ENCODE data around the gene ZMIZ1. TPM values are rescaled to one million over a fixed set of nuclear protein-coding genes. Genes with fewer than 3 reads are reported as not detected.

Gene ZMIZ1
- total and polyA plus RNA-seq, 4 donors, result 3.9 to 19.1 (median 9.8) TPM

DNA sequence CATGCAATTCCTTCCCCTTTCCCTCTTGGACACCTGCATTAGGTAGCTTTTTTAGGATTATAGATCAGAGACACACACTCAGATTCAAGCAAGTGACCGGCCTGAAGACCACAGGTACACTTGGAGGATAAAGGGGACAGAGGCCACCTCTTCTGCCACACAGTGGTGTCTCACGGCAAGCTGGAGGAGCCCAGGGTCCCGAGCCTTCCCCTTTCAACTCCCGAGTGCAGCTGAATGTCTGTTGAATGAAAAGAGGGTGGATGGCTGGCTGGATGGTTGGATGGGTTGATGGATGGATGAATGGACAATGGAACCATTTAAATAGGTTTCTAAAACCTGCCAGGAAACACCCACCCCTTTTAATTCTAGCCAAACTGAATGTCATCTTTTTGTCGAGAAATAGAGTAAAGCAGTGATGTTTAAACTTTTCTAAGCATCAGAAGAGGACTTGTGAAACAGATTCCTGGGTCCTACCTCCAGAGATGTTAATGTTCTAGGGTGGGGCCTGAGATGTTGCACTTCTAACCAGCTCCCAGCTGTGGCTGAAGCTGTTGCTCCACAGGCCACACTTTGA, 49.2 kb upstream of the ZMIZ1 start:
- no peak overlapping the region for H3K4me3 ChIP-seq (ENCODE audit: low read depth in 1 of 3, low read length in 3 of 3)
- H3K27me3 ChIP-seq (ENCODE audit: control insufficient read depth in 4 of 4, insufficient read depth in 4 of 4, low read length in 3 of 4), result no peaks in the 10 kb centered on the region
- H3K9ac ChIP-seq (ENCODE audit: low read depth in 1 of 2, low read length in 2 of 2), result no peak overlapping the region
- WGBS, result 92% methylated on average over 5 of the region's 5 CpGs
- H3K9me3 ChIP-seq (ENCODE audit: control insufficient read depth in 4 of 4, low read length in 3 of 4), result no peaks in the 10 kb centered on the region
- H3K4me1 ChIP-seq (ENCODE audit: control insufficient read depth in 4 of 4, insufficient read depth in 4 of 4, low read length in 3 of 4), result peaks cover 19 to 55% (median 45%) of the 10 kb centered on the region in 4 donors
- no peaks in the 10 kb centered on the region for H3K36me3 ChIP-seq (ENCODE audit: control insufficient read depth in 4 of 4, insufficient read depth in 3 of 4, low read depth in 1 of 4, low read length in 3 of 4)
- H3K27ac ChIP-seq (ENCODE audit: low read depth in 1 of 2, low read length in 2 of 2), result peak overlapping the region; percentile 6 to 73
- TF ChIP-seq EGR1 (IDR thresholded peaks at IDR 0.05; ENCODE audit: low read depth in 2 of 2) (no peak), SP1 (IDR thresholded peaks at IDR 0.05) (no peak), NR2F2 (IDR thresholded peaks at IDR 0.05) (no peak), HNF4A (conservative IDR thresholded peaks at IDR 0.05) (no peak), RXRA (IDR thresholded peaks at IDR 0.05) (no peak), RAD21 (IDR thresholded peaks at IDR 0.05) (no peak), YY1 (IDR thresholded peaks at IDR 0.05) (no peak), GABPA (IDR thresholded peaks at IDR 0.05 in 1 of 2, conservative IDR thresholded peaks at IDR 0.05 in 1 of 2) (no peak), FOXA2 (IDR thresholded peaks at IDR 0.05) (no peak)
- TF ChIP-seq, protein P1, sequence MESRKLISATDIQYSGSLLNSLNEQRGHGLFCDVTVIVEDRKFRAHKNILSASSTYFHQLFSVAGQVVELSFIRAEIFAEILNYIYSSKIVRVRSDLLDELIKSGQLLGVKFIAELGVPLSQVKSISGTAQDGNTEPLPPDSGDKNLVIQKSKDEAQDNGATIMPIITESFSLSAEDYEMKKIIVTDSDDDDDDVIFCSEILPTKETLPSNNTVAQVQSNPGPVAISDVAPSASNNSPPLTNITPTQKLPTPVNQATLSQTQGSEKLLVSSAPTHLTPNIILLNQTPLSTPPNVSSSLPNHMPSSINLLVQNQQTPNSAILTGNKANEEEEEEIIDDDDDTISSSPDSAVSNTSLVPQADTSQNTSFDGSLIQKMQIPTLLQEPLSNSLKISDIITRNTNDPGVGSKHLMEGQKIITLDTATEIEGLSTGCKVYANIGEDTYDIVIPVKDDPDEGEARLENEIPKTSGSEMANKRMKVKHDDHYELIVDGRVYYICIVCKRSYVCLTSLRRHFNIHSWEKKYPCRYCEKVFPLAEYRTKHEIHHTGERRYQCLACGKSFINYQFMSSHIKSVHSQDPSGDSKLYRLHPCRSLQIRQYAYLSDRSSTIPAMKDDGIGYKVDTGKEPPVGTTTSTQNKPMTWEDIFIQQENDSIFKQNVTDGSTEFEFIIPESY (IDR thresholded peaks at IDR 0.05), result no peak
- TF ChIP-seq, protein P2, sequence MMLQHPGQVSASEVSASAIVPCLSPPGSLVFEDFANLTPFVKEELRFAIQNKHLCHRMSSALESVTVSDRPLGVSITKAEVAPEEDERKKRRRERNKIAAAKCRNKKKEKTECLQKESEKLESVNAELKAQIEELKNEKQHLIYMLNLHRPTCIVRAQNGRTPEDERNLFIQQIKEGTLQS (IDR thresholded peaks at IDR 0.05), result no peak
- no peak for DNase-seq (ENCODE audit: low spot score)

DNA sequence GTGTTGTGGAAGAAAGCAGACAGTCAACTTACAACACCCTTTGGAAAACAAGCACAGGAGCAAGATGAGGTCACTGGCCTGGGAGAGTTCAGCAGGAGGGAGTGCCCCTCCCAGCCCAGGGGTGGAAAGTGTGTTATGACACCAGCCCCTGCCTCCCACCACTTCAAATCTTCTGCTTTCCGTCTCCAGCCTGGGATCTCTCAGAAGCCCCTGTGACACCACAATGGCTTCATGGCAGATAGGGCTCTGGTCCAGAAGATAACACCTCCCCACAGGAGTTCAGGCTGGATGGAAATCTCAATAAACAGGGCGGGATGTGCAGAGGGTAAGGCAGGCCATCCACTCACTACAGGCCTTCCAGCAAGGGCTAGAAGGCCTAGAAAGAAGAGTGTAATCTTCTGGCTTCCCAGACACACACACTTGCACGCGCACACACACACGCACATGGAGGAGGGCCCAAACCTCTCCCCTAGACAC, 48.7 kb upstream of the ZMIZ1 start:
- 79% methylated on average over 5 of the region's 5 CpGs for WGBS

More for the DNA sequence above, 48.7 kb upstream of the ZMIZ1 start:
- TF ChIP-seq RAD21 (IDR thresholded peaks at IDR 0.05) (peak in 1 of 2 donors; percentile 43), YY1 (IDR thresholded peaks at IDR 0.05) (no peak), NR2F2 (IDR thresholded peaks at IDR 0.05) (no peak), FOXA2 (IDR thresholded peaks at IDR 0.05) (no peak), HNF4A (conservative IDR thresholded peaks at IDR 0.05) (peak; percentile 38 to 56), EGR1 (IDR thresholded peaks at IDR 0.05; ENCODE audit: low read depth in 2 of 2) (no peak), SP1 (IDR thresholded peaks at IDR 0.05) (peak; percentile 34), GABPA (IDR thresholded peaks at IDR 0.05 in 1 of 2, conservative IDR thresholded peaks at IDR 0.05 in 1 of 2) (no peak), JUND (IDR thresholded peaks at IDR 0.05) (peak in 1 of 2 donors; percentile 64), TAF1 (conservative IDR thresholded peaks at IDR 0.05) (no peak), HNF4G (IDR thresholded peaks at IDR 0.05) (no peak), RXRA (IDR thresholded peaks at IDR 0.05) (peak; percentile 92 to 93), FOXA1 (IDR thresholded peaks at IDR 0.05) (no peak)
- TF ChIP-seq, protein P1 (IDR thresholded peaks at IDR 0.05), result no peak
- TF ChIP-seq, protein P3, sequence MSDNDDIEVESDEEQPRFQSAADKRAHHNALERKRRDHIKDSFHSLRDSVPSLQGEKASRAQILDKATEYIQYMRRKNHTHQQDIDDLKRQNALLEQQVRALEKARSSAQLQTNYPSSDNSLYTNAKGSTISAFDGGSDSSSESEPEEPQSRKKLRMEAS (IDR thresholded peaks at IDR 0.05), result no peak
- TF ChIP-seq, protein P4, sequence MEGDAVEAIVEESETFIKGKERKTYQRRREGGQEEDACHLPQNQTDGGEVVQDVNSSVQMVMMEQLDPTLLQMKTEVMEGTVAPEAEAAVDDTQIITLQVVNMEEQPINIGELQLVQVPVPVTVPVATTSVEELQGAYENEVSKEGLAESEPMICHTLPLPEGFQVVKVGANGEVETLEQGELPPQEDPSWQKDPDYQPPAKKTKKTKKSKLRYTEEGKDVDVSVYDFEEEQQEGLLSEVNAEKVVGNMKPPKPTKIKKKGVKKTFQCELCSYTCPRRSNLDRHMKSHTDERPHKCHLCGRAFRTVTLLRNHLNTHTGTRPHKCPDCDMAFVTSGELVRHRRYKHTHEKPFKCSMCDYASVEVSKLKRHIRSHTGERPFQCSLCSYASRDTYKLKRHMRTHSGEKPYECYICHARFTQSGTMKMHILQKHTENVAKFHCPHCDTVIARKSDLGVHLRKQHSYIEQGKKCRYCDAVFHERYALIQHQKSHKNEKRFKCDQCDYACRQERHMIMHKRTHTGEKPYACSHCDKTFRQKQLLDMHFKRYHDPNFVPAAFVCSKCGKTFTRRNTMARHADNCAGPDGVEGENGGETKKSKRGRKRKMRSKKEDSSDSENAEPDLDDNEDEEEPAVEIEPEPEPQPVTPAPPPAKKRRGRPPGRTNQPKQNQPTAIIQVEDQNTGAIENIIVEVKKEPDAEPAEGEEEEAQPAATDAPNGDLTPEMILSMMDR (IDR thresholded peaks at IDR 0.05; ENCODE audit: low read depth, low read length, missing input control), result no peak
- TF ChIP-seq, protein P5, sequence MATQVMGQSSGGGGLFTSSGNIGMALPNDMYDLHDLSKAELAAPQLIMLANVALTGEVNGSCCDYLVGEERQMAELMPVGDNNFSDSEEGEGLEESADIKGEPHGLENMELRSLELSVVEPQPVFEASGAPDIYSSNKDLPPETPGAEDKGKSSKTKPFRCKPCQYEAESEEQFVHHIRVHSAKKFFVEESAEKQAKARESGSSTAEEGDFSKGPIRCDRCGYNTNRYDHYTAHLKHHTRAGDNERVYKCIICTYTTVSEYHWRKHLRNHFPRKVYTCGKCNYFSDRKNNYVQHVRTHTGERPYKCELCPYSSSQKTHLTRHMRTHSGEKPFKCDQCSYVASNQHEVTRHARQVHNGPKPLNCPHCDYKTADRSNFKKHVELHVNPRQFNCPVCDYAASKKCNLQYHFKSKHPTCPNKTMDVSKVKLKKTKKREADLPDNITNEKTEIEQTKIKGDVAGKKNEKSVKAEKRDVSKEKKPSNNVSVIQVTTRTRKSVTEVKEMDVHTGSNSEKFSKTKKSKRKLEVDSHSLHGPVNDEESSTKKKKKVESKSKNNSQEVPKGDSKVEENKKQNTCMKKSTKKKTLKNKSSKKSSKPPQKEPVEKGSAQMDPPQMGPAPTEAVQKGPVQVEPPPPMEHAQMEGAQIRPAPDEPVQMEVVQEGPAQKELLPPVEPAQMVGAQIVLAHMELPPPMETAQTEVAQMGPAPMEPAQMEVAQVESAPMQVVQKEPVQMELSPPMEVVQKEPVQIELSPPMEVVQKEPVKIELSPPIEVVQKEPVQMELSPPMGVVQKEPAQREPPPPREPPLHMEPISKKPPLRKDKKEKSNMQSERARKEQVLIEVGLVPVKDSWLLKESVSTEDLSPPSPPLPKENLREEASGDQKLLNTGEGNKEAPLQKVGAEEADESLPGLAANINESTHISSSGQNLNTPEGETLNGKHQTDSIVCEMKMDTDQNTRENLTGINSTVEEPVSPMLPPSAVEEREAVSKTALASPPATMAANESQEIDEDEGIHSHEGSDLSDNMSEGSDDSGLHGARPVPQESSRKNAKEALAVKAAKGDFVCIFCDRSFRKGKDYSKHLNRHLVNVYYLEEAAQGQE (IDR thresholded peaks at IDR 0.05), result no peak
- TF ChIP-seq, protein P2 (IDR thresholded peaks at IDR 0.05), result no peak
- no peak overlapping the region for H3K4me3 ChIP-seq (ENCODE audit: low read depth in 1 of 3, low read length in 3 of 3)
- no peaks in the 10 kb centered on the region for H3K27me3 ChIP-seq (ENCODE audit: control insufficient read depth in 4 of 4, insufficient read depth in 4 of 4, low read length in 3 of 4)
- no peaks in the 10 kb centered on the region for H3K36me3 ChIP-seq (ENCODE audit: control insufficient read depth in 4 of 4, insufficient read depth in 3 of 4, low read depth in 1 of 4, low read length in 3 of 4)
- peaks cover 24 to 57% (median 48%) of the 10 kb centered on the region in 4 donors for H3K4me1 ChIP-seq (ENCODE audit: control insufficient read depth in 4 of 4, insufficient read depth in 4 of 4, low read length in 3 of 4)
- peak overlapping the region; percentile 62 to 73 for H3K27ac ChIP-seq (ENCODE audit: low read depth in 1 of 2, low read length in 2 of 2)
- peak; percentile 55 for DNase-seq (ENCODE audit: low spot score)
- H3K9ac ChIP-seq (ENCODE audit: low read depth in 1 of 2, low read length in 2 of 2), result no peak overlapping the region
- H3K9me3 ChIP-seq (ENCODE audit: control insufficient read depth in 4 of 4, low read length in 3 of 4), result no peaks in the 10 kb centered on the region
